HepG2 (cell line): ENCODE results near the gene ERBB3. TPM values are rescaled to one million over a fixed set of nuclear protein-coding genes. Genes with fewer than 3 reads are reported as not detected.

ENCODE experiments used
- ATAC-seq: fragments of 200-7000 bp; cut with Tn5 transposase; 3 replicates; pipeline ENCODE4 v1.9.1; 2020; ENCODE audit warnings: mild to moderate bottlenecking, moderate library complexity
- BruUV-seq: library from RNA; stranded (reverse); fragments of 400-500 nt; replicated peaks from 2 replicates; lab custom pipeline; 2021; lab: Mats Ljungman, UMichigan
- CTCF ChIA-PET: fragments of 300-600 bp; formaldehyde crosslinking; extraction: SDS; loops from one replicate; lab custom pipeline; 2021; ENCODE audit warnings: low total read pairs, inconsistent platforms, low intra/inter-chr PET ratio; lab: Yijun Ruan, JAX
- POLR2A ChIA-PET: fragments of 350-600 bp; sonication (Branson Sonifier 250); formaldehyde crosslinking; loops from one replicate; lab custom pipeline; 2020; ENCODE audit warnings: antibody characterized with exemption, inconsistent platforms; lab: Yijun Ruan, JAX
- DNase-seq: peaks from one replicate; pipeline ENCODE4 v3.0.0-alpha.2; 2015; ENCODE audit warnings: low spot score
- FAIRE-seq: peaks from 3 replicates; lab custom pipeline; 2011; peaks lifted over from hg19 to GRCh38; lab: Jason Lieb, UNC
- H2AFZ ChIP-seq: one replicate; pipeline ENCODE4 v1.6.1; 2011; ENCODE audit warnings: low read length, inconsistent platforms
- H3K27ac ChIP-seq: fragments of 300-600 bp; 3 replicates; pipeline ENCODE4 v1.8.0; 2011; ENCODE audit warnings: mixed run types, mild to moderate bottlenecking, mixed read lengths, low read length, inconsistent platforms; ENCODE audit not compliant: insufficient read depth; ENCODE audit errors: extremely low read length
- H3K27me3 ChIP-seq, 2 experiments: fragments of 200-600 bp in 1 of 2; 2 replicates in 1 of 2; 3 replicates in 1 of 2; pipeline versions ENCODE4 v1.6.0 to v1.8.0; 2011; ENCODE audit warnings: low read length in 2 of 2, mild to moderate bottlenecking in 2 of 2, moderate library complexity in 2 of 2, inconsistent platforms in 1 of 2; ENCODE audit not compliant: insufficient read depth in 2 of 2, control insufficient read depth in 1 of 2
- H3K36me3 ChIP-seq, 2 experiments: fragments of 200-600 bp in 1 of 2; replicated peaks in 1 of 2; 2 replicates in 1 of 2; 3 replicates in 1 of 2; pipeline versions ENCODE4 v1.5.1 to v1.8.0; 2011; ENCODE audit warnings: low read length in 2 of 2, inconsistent platforms in 1 of 2; ENCODE audit not compliant: insufficient read depth in 2 of 2, control insufficient read depth in 1 of 2
- H3K4me1 ChIP-seq: 2 replicates; pipeline ENCODE4 v1.5.1; 2012; ENCODE audit warnings: low read length, inconsistent platforms; ENCODE audit not compliant: insufficient read depth
- H3K4me2 ChIP-seq: 2 replicates; pipeline ENCODE4 v1.6.0; 2011; ENCODE audit warnings: low read depth, low read length, inconsistent platforms
- H3K4me3 ChIP-seq, 3 experiments: fragments of 200-600 bp in 1 of 3; sonication (generic), shearing (Covaris generic) in 1 of 3; replicated peaks in 1 of 3; 2 replicates each; pipeline ENCODE4 v1.5.1; 2011 to 2016; ENCODE audit warnings: low read length in 3 of 3, inconsistent platforms in 2 of 3, low read depth in 2 of 3, mild to moderate bottlenecking in 2 of 3, control low read depth in 1 of 3, mixed read lengths in 1 of 3; ENCODE audit not compliant: insufficient read depth in 1 of 3
- H3K79me2 ChIP-seq: one replicate; pipeline ENCODE4 v1.6.1; 2011; ENCODE audit warnings: low read length, inconsistent platforms; ENCODE audit not compliant: insufficient read depth
- H3K9ac ChIP-seq: 2 replicates; pipeline ENCODE4 v1.6.0; 2011; ENCODE audit warnings: mild to moderate bottlenecking, low read depth, low read length, inconsistent platforms; ENCODE audit not compliant: insufficient read depth
- H3K9me3 ChIP-seq: 2 replicates; pipeline ENCODE4 v1.5.1; 2012; ENCODE audit warnings: mild to moderate bottlenecking, low read length
- H4K20me1 ChIP-seq: 2 replicates; pipeline ENCODE4 v1.6.0; 2011; ENCODE audit warnings: inconsistent platforms, mild to moderate bottlenecking, low read length, moderate library complexity; ENCODE audit not compliant: insufficient read depth
- ATF5 ChIP-seq: sonication (generic); formaldehyde crosslinking; IDR thresholded peaks from 2 replicates; pipeline ENCODE4 v1.4.0; 2020; ENCODE audit warnings: mild to moderate bottlenecking, low read depth, missing genetic modification reagents
- BRD4 ChIP-seq: sonication (generic); formaldehyde crosslinking; IDR thresholded peaks from 2 replicates; pipeline ENCODE4 v1.4.0; 2020; ENCODE audit warnings: missing genetic modification reagents
- CBX2 ChIP-seq, 2 experiments: fragments of 200-600 bp in 1 of 2; sonication (generic); formaldehyde crosslinking in 1 of 2; IDR thresholded peaks; 2 replicates each; pipeline versions ENCODE4 v1.7.0 to v1.8.1; 2018 to 2022; ENCODE audit warnings: low read depth in 2 of 2, low read length in 1 of 2, mild to moderate bottlenecking in 1 of 2, missing genetic modification reagents in 1 of 2
- GATAD2A ChIP-seq: IDR thresholded peaks from 2 replicates; pipeline ENCODE4 v1.6.1; 2016
- HIVEP1 ChIP-seq: sonication (generic); formaldehyde crosslinking; IDR thresholded peaks from 2 replicates; pipeline ENCODE4 v1.4.0; 2020; ENCODE audit warnings: mild to moderate bottlenecking, missing genetic modification reagents
- KDM4B ChIP-seq: sonication (generic); formaldehyde crosslinking; IDR thresholded peaks from 2 replicates; pipeline ENCODE4 v1.4.0; 2020; ENCODE audit warnings: missing genetic modification reagents
- LCORL ChIP-seq, 2 experiments: fragments of 450-650 bp in 1 of 2; sonication (generic) in 1 of 2; formaldehyde crosslinking in 1 of 2; IDR thresholded peaks; 2 replicates each; pipeline versions ENCODE4 v1.5.0 to v1.6.1; 2017 to 2020; ENCODE audit warnings: antibody characterized with exemption in 1 of 2, missing genetic modification reagents in 1 of 2
- MEIS2 ChIP-seq: sonication (generic); formaldehyde crosslinking; IDR thresholded peaks from 2 replicates; pipeline ENCODE4 v1.9.0; 2021; ENCODE audit warnings: mild to moderate bottlenecking, missing genetic modification reagents
- MTA3 ChIP-seq: sonication (generic); formaldehyde crosslinking; IDR thresholded peaks from 2 replicates; pipeline ENCODE4 v1.4.0; 2020; ENCODE audit warnings: missing genetic modification reagents
- MZF1 ChIP-seq: sonication (generic); formaldehyde crosslinking; IDR thresholded peaks from 2 replicates; pipeline ENCODE4 v1.8.1; 2023; ENCODE audit warnings: mild to moderate bottlenecking, missing genetic modification reagents, borderline replicate concordance
- NAIF1 ChIP-seq: sonication (generic); formaldehyde crosslinking; IDR thresholded peaks from 2 replicates; pipeline ENCODE4 v1.5.0; 2020; ENCODE audit warnings: mild to moderate bottlenecking, missing genetic modification reagents, borderline replicate concordance
- PAF1 ChIP-seq: IDR thresholded peaks from 2 replicates; pipeline ENCODE4 v1.6.1; 2016; ENCODE audit warnings: missing genetic modification reagents, missing compliant biosample characterization
- SATB2 ChIP-seq: sonication (generic); formaldehyde crosslinking; IDR thresholded peaks from 2 replicates; pipeline ENCODE4 v1.5.0; 2020; ENCODE audit warnings: missing genetic modification reagents
- STAG1 ChIP-seq: sonication (generic); formaldehyde crosslinking; IDR thresholded peaks from 2 replicates; pipeline ENCODE4 v1.4.0; 2020; ENCODE audit warnings: missing genetic modification reagents
- SYNCRIP ChIP-seq: fragments of 200-400 bp; formaldehyde crosslinking; IDR thresholded peaks from 2 replicates; pipeline ENCODE4 v1.6.1; 2018; ENCODE audit warnings: mild to moderate bottlenecking, low read depth, low read length; ENCODE audit not compliant: insufficient read depth
- TCF12 ChIP-seq, 2 experiments: fragments of 450-650 bp in 1 of 2; sonication (generic) in 1 of 2; formaldehyde crosslinking in 1 of 2; IDR thresholded peaks; 2 replicates each; pipeline versions ENCODE4 v1.6.1 to v1.8.0; 2017 to 2022; ENCODE audit warnings: antibody characterized with exemption in 1 of 2, mild to moderate bottlenecking in 1 of 2, missing genetic modification reagents in 1 of 2, moderate library complexity in 1 of 2
- ZC3H13 ChIP-seq: sonication (generic); formaldehyde crosslinking; IDR thresholded peaks from 2 replicates; pipeline ENCODE4 v1.8.1; 2023; ENCODE audit warnings: mild to moderate bottlenecking, missing genetic modification reagents, moderate library complexity
- ZKSCAN8 ChIP-seq: IDR thresholded peaks from 2 replicates; pipeline ENCODE4 v1.6.1; 2016; ENCODE audit warnings: borderline replicate concordance, missing genetic modification reagents, missing compliant biosample characterization
- ZNF274 ChIP-seq: sonication (generic); formaldehyde crosslinking; IDR thresholded peaks from 2 replicates; pipeline ENCODE4 v1.5.1; 2020; ENCODE audit warnings: mild to moderate bottlenecking, missing genetic modification reagents
- ZNF292 ChIP-seq: sonication (generic); formaldehyde crosslinking; IDR thresholded peaks from 2 replicates; pipeline ENCODE4 v1.8.1; 2022; ENCODE audit warnings: mild to moderate bottlenecking, low read depth, missing genetic modification reagents, borderline replicate concordance
- ZNF510 ChIP-seq: sonication (generic); formaldehyde crosslinking; IDR thresholded peaks from 2 replicates; pipeline ENCODE4 v1.4.0; 2020; ENCODE audit warnings: low read depth, mild to moderate bottlenecking, missing genetic modification reagents
- ZNF660 ChIP-seq: sonication (generic); formaldehyde crosslinking; IDR thresholded peaks from 2 replicates; pipeline ENCODE4 v1.5.1; 2020; ENCODE audit warnings: mild to moderate bottlenecking, low read depth, missing genetic modification reagents, borderline replicate concordance
- ZNF883 ChIP-seq: sonication (generic); formaldehyde crosslinking; IDR thresholded peaks from 2 replicates; pipeline ENCODE4 v1.5.1; 2020; ENCODE audit warnings: mild to moderate bottlenecking, missing genetic modification reagents; ENCODE audit errors: not compliant biosample characterization
- ZSCAN22 ChIP-seq: sonication (generic); formaldehyde crosslinking; IDR thresholded peaks from 2 replicates; pipeline ENCODE4 v1.4.0; 2020; ENCODE audit warnings: mild to moderate bottlenecking, missing genetic modification reagents
- in situ Hi-C: cut with HindIII; loops from 2 replicates; pipeline ENCODE4 v1.10.0; 2017; ENCODE audit warnings: low pct_unique_long_range_greater_than_20kb; ENCODE audit not compliant: extremely low pct_ligation_motif_present
- intact Hi-C: fragments of 100-400 bp; cut with micrococcal nuclease; formaldehyde crosslinking; loops from one replicate; pipeline ENCODE4 v1.10.0; 2022; ENCODE audit not compliant: unreplicated experiment
- polyA plus RNA-seq, 8 experiments: library from polyadenylated mRNA; depleted of rRNA in 3 of 8; stranded (reverse) in 7 of 8; unstranded in 1 of 8; fragments of >200 nt; fragmentation: Illumina TruSeq in 4 of 8; extraction: Trizol in 4 of 8; gene quantifications; 2 replicates each; pipeline versions ENCODE4 v1.2.1 to v1.2.3, GENCODE V29; 2011 to 2016; ENCODE audit warnings: low read depth in 4 of 8, missing spikeins in 1 of 8, mixed read lengths in 1 of 8; ENCODE audit not compliant: insufficient read depth in 1 of 8
- total RNA-seq, 5 experiments: library from RNA; depleted of rRNA; stranded (reverse); fragments of >200 nt; fragmentation: Illumina TruSeq; extraction: Trizol; gene quantifications; 2 replicates each; pipeline ENCODE4 v1.2.3, GENCODE V29; 2016; ENCODE audit warnings: low read depth in 1 of 5
- TF ChIP-seq, protein P1 (sequence below): sonication (generic); formaldehyde crosslinking; IDR thresholded peaks from 2 replicates; pipeline ENCODE4 v1.5.1; 2020; ENCODE audit warnings: missing genetic modification reagents, mild to moderate bottlenecking, borderline replicate concordance

The ERBB3 gene
- total and polyA plus RNA-seq, 2 of the 13 experiments (the other 11 are each of a cell fraction or from before 2014, with no cell fraction given), result 93.6 to 358 TPM

DNA sequence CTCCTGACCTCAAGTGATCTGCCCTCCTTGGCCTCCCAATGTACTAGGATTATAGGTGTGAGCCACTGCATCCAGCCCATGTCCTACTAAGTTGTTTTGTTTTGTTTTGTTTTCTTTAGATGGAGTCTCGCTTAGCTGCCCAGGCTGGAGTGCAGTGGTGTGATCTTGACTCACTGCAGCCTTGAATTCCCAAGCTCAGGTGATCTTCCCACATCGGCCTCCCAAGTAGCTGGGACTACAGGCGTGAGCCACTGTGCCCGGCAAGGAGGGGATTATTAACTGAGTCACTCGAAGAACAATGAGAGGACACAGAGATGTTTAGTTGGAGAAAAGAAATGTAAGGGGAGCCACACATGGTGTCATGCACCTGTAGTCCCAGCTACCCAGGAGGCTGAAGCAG, 18.0 kb upstream of the ERBB3 start (continued):
- no peak for TF ChIP-seq MZF1
- TF ChIP-seq, protein P1, sequence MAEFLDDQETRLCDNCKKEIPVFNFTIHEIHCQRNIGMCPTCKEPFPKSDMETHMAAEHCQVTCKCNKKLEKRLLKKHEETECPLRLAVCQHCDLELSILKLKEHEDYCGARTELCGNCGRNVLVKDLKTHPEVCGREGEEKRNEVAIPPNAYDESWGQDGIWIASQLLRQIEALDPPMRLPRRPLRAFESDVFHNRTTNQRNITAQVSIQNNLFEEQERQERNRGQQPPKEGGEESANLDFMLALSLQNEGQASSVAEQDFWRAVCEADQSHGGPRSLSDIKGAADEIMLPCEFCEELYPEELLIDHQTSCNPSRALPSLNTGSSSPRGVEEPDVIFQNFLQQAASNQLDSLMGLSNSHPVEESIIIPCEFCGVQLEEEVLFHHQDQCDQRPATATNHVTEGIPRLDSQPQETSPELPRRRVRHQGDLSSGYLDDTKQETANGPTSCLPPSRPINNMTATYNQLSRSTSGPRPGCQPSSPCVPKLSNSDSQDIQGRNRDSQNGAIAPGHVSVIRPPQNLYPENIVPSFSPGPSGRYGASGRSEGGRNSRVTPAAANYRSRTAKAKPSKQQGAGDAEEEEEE, result no peak
- TF ChIP-seq MEIS2 (CRISPR knock-in tag), result no peak
- no peak for TF ChIP-seq ATF5 (CRISPR knock-in tag)
- no peak for TF ChIP-seq KDM4B (CRISPR knock-in tag)
- no peak for TF ChIP-seq NAIF1 (CRISPR knock-in tag)
- no peak for TF ChIP-seq ZNF292 (CRISPR knock-in tag)
- TF ChIP-seq HIVEP1 (CRISPR knock-in tag), result no peak
- TF ChIP-seq PAF1, result no peak
- no peak for TF ChIP-seq ZNF274 (CRISPR knock-in tag)
- TF ChIP-seq ZNF660, result no peak
- TF ChIP-seq ZSCAN22 (CRISPR knock-in tag), result no peak
- no peak for TF ChIP-seq TCF12 (IDR thresholded peaks at IDR 0.05)
- TF ChIP-seq TCF12 (CRISPR knock-in tag; IDR thresholded peaks at IDR 0.05), result no peak
- TF ChIP-seq, all 625 proteins: peak for 0

DNA sequence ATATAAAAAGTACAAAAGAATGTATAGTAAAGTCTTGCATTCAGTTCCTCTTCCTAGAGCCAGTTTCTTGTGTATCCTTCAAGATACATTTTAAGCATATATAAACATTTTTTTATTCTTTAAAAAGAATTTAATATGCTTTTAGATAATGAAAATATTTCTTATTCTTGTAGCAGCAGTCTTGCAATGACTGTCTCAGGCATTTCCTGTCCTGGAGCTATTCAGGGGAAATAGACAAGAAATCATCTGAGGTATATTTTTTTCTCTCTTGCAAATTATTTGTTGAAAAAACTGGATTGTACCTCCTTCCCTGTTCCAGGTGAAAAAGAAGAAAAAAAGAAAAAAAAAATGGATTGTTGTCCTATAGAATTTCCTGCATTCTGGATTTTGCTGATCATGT, 17.0 kb upstream of the ERBB3 start:
- CTCF ChIA-PET, result no interaction called here
- H4K20me1 ChIP-seq, result no peaks in the 10 kb centered on the region
- POLR2A ChIA-PET, result no interaction called here
- no peaks in the 10 kb centered on the region for H3K9me3 ChIP-seq
- no peaks in the 10 kb centered on the region; a peak in 1 of 5 replicates for H3K27me3 ChIP-seq
- H3K9ac ChIP-seq, result no peak overlapping the region
- no peaks in the 10 kb centered on the region for H3K4me1 ChIP-seq
- intact Hi-C loops (no loop called here), in situ Hi-C loops (no loop called here)
- no peak overlapping the region for H3K4me2 ChIP-seq
- no peak overlapping the region for H3K27ac ChIP-seq
- ATAC-seq (no peak), DNase-seq (no peak), FAIRE-seq (no peak)
- H3K4me3 ChIP-seq, result no peak overlapping the region
- no peaks in the 10 kb centered on the region for H3K36me3 ChIP-seq
- H3K79me2 ChIP-seq, result no peaks in the 10 kb centered on the region
- H2AFZ ChIP-seq, result no peak overlapping the region
- BruUV-seq, result no TSS peak
- TF ChIP-seq ZKSCAN8, result no peak
- no peak for TF ChIP-seq MTA3 (CRISPR knock-in tag)
- no peak for TF ChIP-seq CBX2 (IDR thresholded peaks at IDR 0.05; ENCODE audit: low read depth, low read length)
- TF ChIP-seq CBX2 (CRISPR knock-in tag; IDR thresholded peaks at IDR 0.05; ENCODE audit: low read depth), result no peak
- TF ChIP-seq ZNF883 (CRISPR knock-in tag), result no peak
- no peak for TF ChIP-seq SATB2
- no peak for TF ChIP-seq ZC3H13 (CRISPR knock-in tag)
- TF ChIP-seq SYNCRIP, result no peak
- no peak for TF ChIP-seq BRD4 (CRISPR knock-in tag)
- no peak for TF ChIP-seq ZNF510
- no peak for TF ChIP-seq STAG1 (CRISPR knock-in tag)
- no peak for TF ChIP-seq GATAD2A (CRISPR knock-in tag)
- no peak for TF ChIP-seq LCORL (IDR thresholded peaks at IDR 0.05)
- TF ChIP-seq LCORL (CRISPR knock-in tag; IDR thresholded peaks at IDR 0.05), result no peak
